Thyroid gland (tissue), 4 donors: ENCODE measurements around the gene CAPZB. TPM values are rescaled to one million over a fixed set of nuclear protein-coding genes. Genes with fewer than 3 reads are reported as not detected.
A peak's percentile ranks its signal among the peaks of the same experiment; 100 is the strongest.
"Not testable (repeated sequence)": the region's sequence is repeated elsewhere in the genome, so short reads cannot be mapped to it uniquely, and the experiment has no call there.

Experiments
- DNase-seq, 2 donors: peaks; one replicate each; pipeline ENCODE4 v3.0.0-alpha.2; 2019
- H3K27ac ChIP-seq, 3 donors: fragments of 200-600 bp; sonication (generic); 1 replicate in 2 of 3; 2 replicates in 1 of 3; pipeline ENCODE4 v1.5.1; 2016 to 2019; ENCODE audit warnings: mild to moderate bottlenecking in 1 of 3, moderate library complexity in 1 of 3
- H3K27me3 ChIP-seq: fragments of 200-600 bp; sonication (generic); one replicate; pipeline ENCODE4 v1.5.1; 2019
- H3K36me3 ChIP-seq, 2 donors: fragments of 200-600 bp; sonication (generic); one replicate each; pipeline ENCODE4 v1.5.1; 2016 to 2019
- H3K4me1 ChIP-seq, 2 donors: fragments of 200-600 bp; sonication (generic); one replicate each; pipeline ENCODE4 v1.5.1; 2017 to 2019
- H3K4me3 ChIP-seq, 3 donors: fragments of 200-600 bp; sonication (generic); replicated peaks in 1 of 3; 1 replicate in 2 of 3; 2 replicates in 1 of 3; pipeline ENCODE4 v1.5.1; 2016; ENCODE audit warnings: mild to moderate bottlenecking in 1 of 3
- H3K9me3 ChIP-seq: fragments of 200-600 bp; sonication (generic); one replicate; pipeline ENCODE4 v1.5.1; 2017
- POLR2A ChIP-seq, 2 donors: fragments of 450-650 bp; IDR thresholded peaks; one replicate each; pipeline ENCODE4 v1.6.1; 2017; ENCODE audit warnings: antibody characterized with exemption in 2 of 2, mild to moderate bottlenecking in 2 of 2, moderate library complexity in 1 of 2
- WGBS, 2 donors: methylation state at CpG; one replicate each; pipeline ENCODE4 v1.1.5; 2017; 5-methylcytosine and 5-hydroxymethylcytosine counted together
- intact Hi-C: fragments of 100-400 bp; cut with DNase I; formaldehyde crosslinking; loops from one replicate; pipeline ENCODE4 v1.15.1; 2023
- total RNA-seq, 4 donors: library from RNA; depleted of rRNA; stranded (reverse); fragments of >200 nt; gene quantifications; one replicate each; pipeline ENCODE4 v1.2.3, GENCODE V29; 2016
- TF ChIP-seq, protein P1 (sequence below), 6 experiments: fragments of 200-600 bp in 3 of 6; fragments of 450-650 bp in 3 of 6; sonication (generic) in 3 of 6; IDR thresholded peaks; one replicate each; pipeline ENCODE4 v1.5.1; 2016 to 2019; ENCODE audit warnings: antibody characterized with exemption in 6 of 6, mild to moderate bottlenecking in 2 of 6, inconsistent platforms in 1 of 6, moderate library complexity in 1 of 6

CAPZB gene
- total RNA-seq, 4 donors from 2014 or later: 75.4 to 116 (median 93.1) TPM

DNA sequence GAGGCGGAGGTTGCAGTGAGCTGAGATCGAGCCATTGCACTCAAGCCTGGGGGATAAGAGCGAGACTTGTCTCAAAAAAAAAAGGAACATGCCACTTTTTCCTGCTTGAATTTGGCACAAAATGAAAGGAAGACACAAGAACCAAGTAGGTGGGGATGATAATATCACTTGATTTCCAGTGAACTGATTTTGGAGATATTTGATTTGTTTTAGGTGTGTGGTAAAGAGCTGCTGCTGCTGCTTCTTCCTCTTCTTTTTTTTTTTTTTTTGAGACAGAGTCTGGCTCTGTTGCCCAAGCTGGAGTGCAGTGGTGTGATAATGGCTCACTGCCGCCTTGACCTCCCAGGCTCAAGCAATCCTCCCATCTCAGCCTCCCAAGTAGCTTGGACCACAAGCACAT, 29.9 kb upstream of the CAPZB start:
- Histone ChIP-seq H3K4me3 (no peak overlapping the region), H3K36me3 (no peaks in the 10 kb centered on the region), H3K27ac (peak overlapping the region; percentile 77 to 89 (median 89)), H3K4me1 (peaks cover 29 to 35% of the 10 kb centered on the region in 2 donors), H3K9me3 (no peaks in the 10 kb centered on the region), H3K27me3 (no peaks in the 10 kb centered on the region)
- DNase-seq: no peak
- 80 to 85% methylated on average over 4 of the region's 4 CpGs for WGBS, 2 donors
- intact Hi-C loops: no loop called here
- TF ChIP-seq, protein P1, sequence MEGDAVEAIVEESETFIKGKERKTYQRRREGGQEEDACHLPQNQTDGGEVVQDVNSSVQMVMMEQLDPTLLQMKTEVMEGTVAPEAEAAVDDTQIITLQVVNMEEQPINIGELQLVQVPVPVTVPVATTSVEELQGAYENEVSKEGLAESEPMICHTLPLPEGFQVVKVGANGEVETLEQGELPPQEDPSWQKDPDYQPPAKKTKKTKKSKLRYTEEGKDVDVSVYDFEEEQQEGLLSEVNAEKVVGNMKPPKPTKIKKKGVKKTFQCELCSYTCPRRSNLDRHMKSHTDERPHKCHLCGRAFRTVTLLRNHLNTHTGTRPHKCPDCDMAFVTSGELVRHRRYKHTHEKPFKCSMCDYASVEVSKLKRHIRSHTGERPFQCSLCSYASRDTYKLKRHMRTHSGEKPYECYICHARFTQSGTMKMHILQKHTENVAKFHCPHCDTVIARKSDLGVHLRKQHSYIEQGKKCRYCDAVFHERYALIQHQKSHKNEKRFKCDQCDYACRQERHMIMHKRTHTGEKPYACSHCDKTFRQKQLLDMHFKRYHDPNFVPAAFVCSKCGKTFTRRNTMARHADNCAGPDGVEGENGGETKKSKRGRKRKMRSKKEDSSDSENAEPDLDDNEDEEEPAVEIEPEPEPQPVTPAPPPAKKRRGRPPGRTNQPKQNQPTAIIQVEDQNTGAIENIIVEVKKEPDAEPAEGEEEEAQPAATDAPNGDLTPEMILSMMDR (IDR thresholded peaks at IDR 0.05): no peak
- TF ChIP-seq POLR2A (IDR thresholded peaks at IDR 0.05): no peak

DNA sequence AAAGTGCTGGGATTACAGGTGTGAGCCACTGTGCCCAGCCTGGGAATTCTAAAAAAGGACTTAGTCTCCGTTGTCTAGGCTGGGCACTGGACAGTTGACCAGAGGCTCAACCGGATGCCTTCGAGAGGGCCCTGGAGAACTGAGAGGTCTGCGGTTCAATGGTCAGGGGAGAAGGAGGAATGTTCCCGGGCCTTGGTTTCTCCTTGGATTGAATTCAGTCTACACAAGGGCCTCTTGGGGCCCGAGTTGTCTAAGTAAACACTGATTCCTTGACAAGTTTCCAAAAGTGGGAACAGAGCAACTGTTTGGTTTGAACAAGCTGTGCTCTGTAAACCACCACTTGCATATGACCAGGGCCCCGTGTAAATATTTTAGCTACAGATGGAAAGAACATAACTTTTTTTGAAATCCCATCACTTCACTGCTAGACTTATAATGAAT, 29.1 kb upstream of the CAPZB start:
- Histone ChIP-seq H3K27me3 (no peaks in the 10 kb centered on the region), H3K4me1 (peaks cover 29 to 36% of the 10 kb centered on the region in 2 donors), H3K36me3 (no peaks in the 10 kb centered on the region), H3K9me3 (no peaks in the 10 kb centered on the region), H3K4me3 (no peak overlapping the region), H3K27ac (peak overlapping the region; percentile 77 to 89 (median 89))
- intact Hi-C loops: no loop called here
- TF ChIP-seq, protein P1 (IDR thresholded peaks at IDR 0.05): no peak
- no peak for TF ChIP-seq POLR2A (IDR thresholded peaks at IDR 0.05)
- peak; percentile 92 to 93 for DNase-seq
- 18 to 36% methylated on average over 7 of the region's 7 CpGs for WGBS, 2 donors

DNA sequence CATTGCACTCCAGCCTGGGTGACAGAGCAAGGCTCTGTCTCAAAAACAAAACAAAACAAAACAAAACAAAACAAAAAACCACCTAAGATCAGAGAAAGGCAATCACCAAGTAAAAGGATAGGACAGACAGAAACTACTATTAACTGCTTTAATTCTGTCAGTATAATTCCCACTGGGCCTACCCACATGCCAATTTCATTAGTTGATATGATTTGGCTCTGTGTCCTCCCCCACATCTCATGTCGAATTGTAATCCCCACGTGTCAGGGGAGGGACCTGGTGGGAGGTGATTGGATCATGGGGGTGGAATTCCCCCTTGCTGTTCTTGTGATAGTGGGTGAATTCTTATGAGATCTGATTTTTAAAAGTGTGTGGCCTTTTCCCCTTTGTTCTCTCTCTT, 27.2 kb upstream of the CAPZB start:
- peaks cover 29 to 42% of the 10 kb centered on the region in 2 donors for H3K4me1 ChIP-seq
- DNase-seq: no peak
- H3K9me3 ChIP-seq: no peaks in the 10 kb centered on the region
- no peak for TF ChIP-seq POLR2A (IDR thresholded peaks at IDR 0.05)
- TF ChIP-seq, protein P1 (IDR thresholded peaks at IDR 0.05): no peak
- no peak overlapping the region for H3K27ac ChIP-seq
- intact Hi-C loops: no loop called here
- no peaks in the 10 kb centered on the region for H3K36me3 ChIP-seq
- WGBS, 2 donors: 30 to 56% methylated on average over 2 of the region's 2 CpGs
- no peaks in the 10 kb centered on the region for H3K27me3 ChIP-seq
- no peak overlapping the region for H3K4me3 ChIP-seq

DNA sequence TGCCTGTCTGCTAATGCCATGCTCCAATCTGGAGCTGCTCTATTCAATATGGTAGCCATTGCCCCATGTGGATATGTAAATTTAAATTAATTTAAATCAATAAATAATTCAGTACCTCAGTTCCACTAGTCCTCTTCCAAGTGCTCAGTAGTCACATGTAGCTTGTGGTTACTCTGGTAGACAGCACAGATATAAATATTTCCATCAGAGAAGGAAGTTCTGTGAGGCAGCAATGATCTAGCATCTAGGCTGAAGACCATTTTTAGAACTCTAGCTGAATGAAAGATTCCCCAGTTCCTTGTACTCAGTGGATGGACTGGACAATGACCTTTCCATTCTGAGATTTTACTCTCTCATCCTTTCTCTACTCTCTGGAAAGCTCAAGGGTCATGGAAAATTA, 25.8 kb upstream of the CAPZB start:
- no peak overlapping the region for H3K4me3 ChIP-seq
- no peak overlapping the region for H3K27ac ChIP-seq
- no peak for DNase-seq
- no peaks in the 10 kb centered on the region for H3K9me3 ChIP-seq
- no peaks in the 10 kb centered on the region for H3K36me3 ChIP-seq
- no peaks in the 10 kb centered on the region for H3K27me3 ChIP-seq
- peaks cover 25 to 31% of the 10 kb centered on the region in 2 donors for H3K4me1 ChIP-seq
- intact Hi-C loops: no loop called here
- no peak for TF ChIP-seq POLR2A (IDR thresholded peaks at IDR 0.05)
- TF ChIP-seq, protein P1 (IDR thresholded peaks at IDR 0.05): no peak

DNA sequence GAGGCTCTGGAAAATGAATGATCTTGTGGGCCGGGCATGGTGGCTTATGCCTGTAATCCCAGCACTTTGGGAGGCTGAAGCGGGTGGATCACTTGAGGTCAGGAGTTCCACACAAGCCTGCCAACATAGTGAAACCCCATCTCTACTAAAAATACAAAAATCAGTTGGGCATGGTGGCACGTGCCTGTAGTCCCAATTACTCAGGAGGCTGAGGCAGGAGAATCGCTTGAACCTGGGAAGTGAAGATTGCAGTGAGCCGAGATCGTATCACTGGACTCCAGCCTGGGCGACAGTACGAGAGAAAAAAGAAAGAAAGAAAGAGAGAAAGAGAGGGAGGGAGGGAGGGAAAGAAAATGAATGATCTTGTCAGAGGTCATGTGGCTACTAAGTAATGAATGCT, 24.3 kb upstream of the CAPZB start:
- H3K27ac ChIP-seq, H3K36me3 ChIP-seq, DNase-seq, H3K9me3 ChIP-seq, intact Hi-C loops, H3K4me3 ChIP-seq, H3K27me3 ChIP-seq: not testable (repeated sequence)
- H3K4me1 ChIP-seq: peaks cover 22 to 34% of the 10 kb centered on the region in 2 donors
- 92 to 96% methylated on average over 8 of the region's 8 CpGs for WGBS, 2 donors

DNA sequence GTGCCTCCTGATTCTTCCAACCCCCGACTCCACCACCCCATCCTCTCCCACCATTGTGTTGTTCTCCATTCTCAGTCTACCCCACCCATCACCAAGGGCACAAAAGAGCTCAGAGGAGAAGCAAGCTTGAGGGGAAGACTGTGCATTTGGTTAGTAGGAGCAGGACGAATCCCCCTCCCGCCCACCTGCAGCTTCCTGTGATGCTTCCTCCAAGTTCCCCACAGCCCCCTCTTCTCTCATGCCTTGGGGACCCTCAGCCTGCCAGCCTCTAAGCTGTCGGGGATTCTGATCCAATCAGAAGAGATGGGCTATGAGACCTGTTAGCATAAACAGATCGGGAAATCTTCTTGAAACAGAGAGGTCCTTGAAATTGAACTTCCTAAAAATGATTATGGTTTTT, 22.2 kb upstream of the CAPZB start:
- H3K4me1 ChIP-seq: peaks cover 18 to 31% of the 10 kb centered on the region in 2 donors
- intact Hi-C loops: no loop called here
- H3K9me3 ChIP-seq: no peaks in the 10 kb centered on the region
- H3K27ac ChIP-seq: no peak overlapping the region
- no peak for DNase-seq
- H3K27me3 ChIP-seq: no peaks in the 10 kb centered on the region
- WGBS, 2 donors: 91 to 92% methylated on average over 5 of the region's 5 CpGs
- no peaks in the 10 kb centered on the region for H3K36me3 ChIP-seq
- H3K4me3 ChIP-seq: no peak overlapping the region
- TF ChIP-seq, protein P1 (IDR thresholded peaks at IDR 0.05): no peak
- TF ChIP-seq POLR2A (IDR thresholded peaks at IDR 0.05): no peak
